HFF-Myc (cell line): Measurements from ENCODE around the gene LDHA.

ENCODE experiments used
- DNase-seq: peaks from one replicate; pipeline ENCODE4 v3.0.0-alpha.2; 2011; ENCODE audit warnings: low read depth; ENCODE audit errors: extremely low read depth
- H3K4me3 ChIP-seq: replicated peaks from 2 replicates; pipeline ENCODE4 v1.5.1; 2011; ENCODE audit warnings: low read depth, mild to moderate bottlenecking, control low read depth, low read length
- CTCF ChIP-seq: IDR thresholded peaks from 2 replicates; pipeline ENCODE4 v1.5.1; 2012; ENCODE audit warnings: mild to moderate bottlenecking, low read depth, low read length, control low read depth; ENCODE audit errors: missing control alignments

Gene LDHA

GRCh38 chr11:18365741-18366140 is 28.6 kb upstream of the LDHA start:
- H3K4me3 ChIP-seq: no peak overlapping the region
- DNase-seq: no peak
- TF ChIP-seq CTCF: no peak

DNA sequence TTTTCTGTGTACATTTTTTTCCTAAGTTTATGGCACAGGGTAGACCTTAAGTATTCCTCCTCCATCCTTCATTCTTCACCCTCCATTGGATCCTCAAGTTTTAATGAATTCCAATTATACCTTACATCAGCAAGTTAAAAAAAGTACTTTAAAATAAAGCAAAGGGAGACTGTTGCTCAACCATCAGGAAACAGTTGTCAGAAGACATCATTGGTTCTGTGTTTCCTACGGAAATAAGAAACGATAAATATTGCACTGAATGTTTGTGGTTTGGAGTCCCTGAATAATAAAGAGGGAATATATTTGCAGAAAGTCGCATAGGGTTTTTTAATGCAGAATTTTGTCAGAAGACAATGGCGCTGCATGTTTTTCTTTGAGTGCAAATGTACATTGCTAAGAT is 28.1 kb upstream of the LDHA start:
- H3K4me3 ChIP-seq: no peak overlapping the region
- DNase-seq: no peak
- no peak for TF ChIP-seq CTCF

DNA sequence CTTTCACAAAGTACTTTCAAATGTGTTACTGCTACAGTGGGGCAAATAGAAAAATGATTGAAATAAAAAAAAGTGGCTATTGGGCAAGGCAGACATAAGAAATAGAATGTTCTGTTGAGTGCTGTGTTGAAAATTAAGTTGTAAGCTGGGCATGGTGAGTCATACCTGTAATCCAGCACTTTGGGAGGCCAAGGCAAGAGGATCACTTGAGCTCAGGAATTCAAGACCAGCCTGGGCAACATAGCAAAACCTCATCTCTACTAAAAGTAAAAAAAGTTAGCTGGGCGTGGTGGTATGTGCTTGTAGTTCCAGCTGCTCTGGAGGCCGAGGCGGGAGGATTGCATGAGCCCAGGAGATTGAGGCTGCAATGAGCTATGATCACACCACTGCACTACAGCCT is 26.9 kb upstream of the LDHA start:
- DNase-seq: no peak
- no peak overlapping the region for H3K4me3 ChIP-seq
- TF ChIP-seq CTCF: no peak

GRCh38 chr11:18368221-18368620 is 26.1 kb upstream of the LDHA start:
- H3K4me3 ChIP-seq: no peak overlapping the region
- no peak for TF ChIP-seq CTCF
- DNase-seq: no peak

- no peak for TF ChIP-seq CTCF
- H3K4me3 ChIP-seq: no peak overlapping the region
- no peak for DNase-seq
Measured at GRCh38 chr11:18369398-18369797, 25.0 kb upstream of the LDHA start.

DNA sequence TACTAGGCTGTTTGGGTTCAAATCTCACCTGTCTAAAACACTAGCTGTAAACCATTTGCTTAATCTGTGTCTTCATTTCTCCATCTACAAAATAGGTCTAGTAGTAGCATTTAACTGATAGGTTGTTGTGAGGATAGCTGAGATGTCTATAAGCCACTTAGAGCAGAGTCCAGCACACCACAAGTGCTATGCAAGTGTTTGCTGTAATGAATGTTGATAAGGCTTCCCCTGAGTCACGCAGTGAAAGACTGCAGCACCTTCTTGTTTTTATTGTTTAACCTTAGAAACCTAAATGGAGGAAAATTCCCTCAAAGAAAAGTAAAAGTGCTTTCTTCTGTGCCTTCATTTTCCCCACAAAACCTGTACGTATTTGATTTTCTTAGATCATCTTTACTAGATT is 23.1 kb upstream of the LDHA start:
- DNase-seq: no peak
- TF ChIP-seq CTCF: no peak
- no peak overlapping the region for H3K4me3 ChIP-seq

DNA sequence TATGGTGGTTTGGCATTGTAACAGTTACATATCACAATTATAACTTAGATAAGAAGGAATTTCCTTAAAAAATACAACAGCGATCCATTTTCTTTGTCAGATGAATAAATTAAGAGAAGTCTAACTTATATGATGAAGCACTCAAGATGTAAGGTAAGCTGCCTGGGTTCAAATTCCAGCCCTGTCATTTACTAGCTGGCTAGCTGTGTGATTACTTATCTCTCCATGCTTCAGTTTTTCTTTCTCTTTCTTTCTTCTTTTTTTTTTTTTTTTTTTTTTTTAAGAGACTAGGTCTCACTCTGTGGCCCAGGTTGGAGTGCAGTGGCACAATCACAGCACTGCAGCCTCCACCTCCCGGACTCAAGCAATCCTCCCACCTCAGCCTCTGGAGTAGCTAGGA is 22.2 kb upstream of the LDHA start:
- no peak overlapping the region for H3K4me3 ChIP-seq
- no peak for TF ChIP-seq CTCF
- DNase-seq: no peak
